Measurements from ENCODE around the gene CEMIP.

- TF ChIP-seq CTCF (IDR thresholded peaks at IDR 0.05 in 4 of 5, conservative IDR thresholded peaks at IDR 0.05 in 1 of 5) (no peak), POLR2A (IDR thresholded peaks at IDR 0.05) (no peak)
Observed at GRCh38 chr15:80785811-80786354, 6.7 kb downstream of the CEMIP start.
